Measurements from ENCODE around the gene UBE4A. TPM values are rescaled to one million over a fixed set of nuclear protein-coding genes. Genes with fewer than 3 reads are reported as not detected.

Gene UBE4A
- total RNA-seq, 1 experiment from 2014 or later = 30.8 TPM

GRCh38 chr11:118364956-118365615 is 5.7 kb downstream of the UBE4A start:
- TF ChIP-seq CTCF (IDR thresholded peaks at IDR 0.05; ENCODE audit: unreplicated experiment) = no peak
- H3K4me1 Mint-ChIP-seq (ENCODE audit: low read depth, unreplicated experiment) = peaks cover 9% of the 10 kb centered on the region
- peaks cover 13% of the 10 kb centered on the region for H3K36me3 Mint-ChIP-seq (ENCODE audit: insufficient read depth, unreplicated experiment)
- intact Hi-C loops (cut with micrococcal nuclease; ENCODE audit: unreplicated experiment) = no loop called here
- no peaks in the 10 kb centered on the region for H3K27me3 Mint-ChIP-seq (ENCODE audit: unreplicated experiment)
- CTCF ChIA-PET = interaction anchor here (0.7 kb wide), 1 partner anchor 151 kb away, joined by 3 read pairs; no protein-coding TSS in a partner anchor
- H3K9me3 Mint-ChIP-seq (ENCODE audit: low read depth, unreplicated experiment) = no peaks in the 10 kb centered on the region
- no TSS peak for BruUV-seq (replicated peaks)
- no peak overlapping the region for H3K27ac Mint-ChIP-seq (ENCODE audit: unreplicated experiment)
- no peak overlapping the region for H3K4me3 Mint-ChIP-seq (ENCODE audit: low read depth, unreplicated experiment)
- DNase-seq = no peak

GRCh38 chr11:118366287-118366686 is 6.9 kb downstream of the UBE4A start:
- CTCF ChIA-PET = no interaction called here
- Mint-ChIP-seq H3K4me1 (ENCODE audit: low read depth, unreplicated experiment) (peaks cover 9% of the 10 kb centered on the region), H3K4me3 (ENCODE audit: low read depth, unreplicated experiment) (no peak overlapping the region), H3K9me3 (ENCODE audit: low read depth, unreplicated experiment) (no peaks in the 10 kb centered on the region), H3K27me3 (ENCODE audit: unreplicated experiment) (no peaks in the 10 kb centered on the region), H3K36me3 (ENCODE audit: insufficient read depth, unreplicated experiment) (peaks cover 12% of the 10 kb centered on the region), H3K27ac (ENCODE audit: unreplicated experiment) (no peak overlapping the region)
- TF ChIP-seq CTCF (IDR thresholded peaks at IDR 0.05; ENCODE audit: unreplicated experiment) = no peak
- intact Hi-C loops (cut with micrococcal nuclease; ENCODE audit: unreplicated experiment) = no loop called here
- no peak for DNase-seq
- no TSS peak for BruUV-seq (replicated peaks)

GRCh38 chr11:118370774-118371173 is 11.4 kb downstream of the UBE4A start:
- CTCF ChIA-PET = no interaction called here
- no TSS peak for BruUV-seq (replicated peaks)
- H3K27ac Mint-ChIP-seq (ENCODE audit: unreplicated experiment) = no peak overlapping the region
- no peak overlapping the region for H3K4me3 Mint-ChIP-seq (ENCODE audit: low read depth, unreplicated experiment)
- no peak for DNase-seq
- no peaks in the 10 kb centered on the region for H3K4me1 Mint-ChIP-seq (ENCODE audit: low read depth, unreplicated experiment)
- intact Hi-C loops (cut with micrococcal nuclease; ENCODE audit: unreplicated experiment) = no loop called here
- peaks cover 31% of the 10 kb centered on the region for H3K36me3 Mint-ChIP-seq (ENCODE audit: insufficient read depth, unreplicated experiment)
- no peak for TF ChIP-seq CTCF (IDR thresholded peaks at IDR 0.05; ENCODE audit: unreplicated experiment)
- no peaks in the 10 kb centered on the region for H3K9me3 Mint-ChIP-seq (ENCODE audit: low read depth, unreplicated experiment)
- no peaks in the 10 kb centered on the region for H3K27me3 Mint-ChIP-seq (ENCODE audit: unreplicated experiment)

GRCh38 chr11:118373263-118373662 is 13.9 kb downstream of the UBE4A start:
- no peaks in the 10 kb centered on the region for H3K27me3 Mint-ChIP-seq (ENCODE audit: unreplicated experiment)
- H3K4me3 Mint-ChIP-seq (ENCODE audit: low read depth, unreplicated experiment) = no peak overlapping the region
- no peak for TF ChIP-seq CTCF (IDR thresholded peaks at IDR 0.05; ENCODE audit: unreplicated experiment)
- H3K36me3 Mint-ChIP-seq (ENCODE audit: insufficient read depth, unreplicated experiment) = peaks cover 19% of the 10 kb centered on the region
- H3K27ac Mint-ChIP-seq (ENCODE audit: unreplicated experiment) = no peak overlapping the region
- no peaks in the 10 kb centered on the region for H3K9me3 Mint-ChIP-seq (ENCODE audit: low read depth, unreplicated experiment)
- DNase-seq = no peak
- intact Hi-C loops (cut with micrococcal nuclease; ENCODE audit: unreplicated experiment) = no loop called here
- CTCF ChIA-PET = no interaction called here
- H3K4me1 Mint-ChIP-seq (ENCODE audit: low read depth, unreplicated experiment) = no peaks in the 10 kb centered on the region
- BruUV-seq (replicated peaks) = no TSS peak

All from Calu3 (cell line).